Mesodermal cell (in vitro differentiated cells): Measurements from ENCODE around the gene MAT1A.
"Not testable (repeated sequence)": the region's sequence is repeated elsewhere in the genome, so short reads cannot be mapped to it uniquely, and the experiment has no call there.

Experiments used
- H3K27ac ChIP-seq: 2 replicates; pipeline ENCODE4 v1.7.0; 2013; ENCODE audit warnings: mild to moderate bottlenecking, low read depth, low read length, moderate library complexity; ENCODE audit not compliant: severe bottlenecking
- H3K36me3 ChIP-seq: 2 replicates; pipeline ENCODE4 v1.7.1; 2013; ENCODE audit warnings: mild to moderate bottlenecking, low read length, moderate library complexity; ENCODE audit not compliant: control insufficient read depth, insufficient read depth
- H3K4me1 ChIP-seq: one replicate; pipeline ENCODE4 v1.7.1; 2013; ENCODE audit warnings: mild to moderate bottlenecking, low read length; ENCODE audit not compliant: insufficient read depth, control insufficient read depth, poor library complexity, severe bottlenecking
- H3K4me3 ChIP-seq: 2 replicates; pipeline ENCODE4 v1.7.0; 2013; ENCODE audit warnings: low read length, control low read depth, mild to moderate bottlenecking; ENCODE audit not compliant: insufficient read depth, poor library complexity, severe bottlenecking; ENCODE audit errors: extremely low read depth
- H3K9me3 ChIP-seq: 2 replicates; pipeline ENCODE4 v1.7.1; 2013; ENCODE audit warnings: mild to moderate bottlenecking, low read length, moderate library complexity; ENCODE audit not compliant: control insufficient read depth
- WGBS, 2 experiments: methylation state at CpG; one replicate each; pipeline ENCODE4 v1.1.5; 2013; ENCODE audit warnings: missing lambda C conversion rate in 2 of 2; ENCODE audit not compliant: insufficient coverage in 2 of 2; 5-methylcytosine and 5-hydroxymethylcytosine counted together

The MAT1A gene

DNA sequence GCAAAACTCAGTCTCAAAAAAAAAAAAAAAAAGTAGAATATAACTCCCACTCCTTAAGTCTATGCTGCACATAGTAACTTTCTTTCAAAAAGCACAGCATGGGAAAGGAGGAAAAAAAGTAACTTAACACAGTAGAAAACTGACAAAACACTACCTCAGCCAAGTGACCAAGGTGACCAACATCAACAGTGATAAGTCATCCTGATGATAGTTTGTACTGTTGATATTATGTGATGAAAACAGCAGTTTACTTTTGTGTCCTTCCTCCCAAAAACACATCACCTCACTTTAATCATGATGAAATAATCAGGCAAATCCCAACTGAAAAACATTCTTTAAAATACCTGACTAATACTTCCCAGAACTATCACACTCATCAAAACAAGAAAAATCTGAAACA is 29.3 kb upstream of the MAT1A start:
- H3K27ac ChIP-seq: no peak overlapping the region
- H3K9me3 ChIP-seq: no peaks in the 10 kb centered on the region

GRCh38 chr10:80315391-80315790 is 25.9 kb upstream of the MAT1A start:
- Histone ChIP-seq H3K27ac (no peak overlapping the region), H3K36me3 (no peaks in the 10 kb centered on the region), H3K4me3 (no peak overlapping the region), H3K9me3 (no peaks in the 10 kb centered on the region), H3K4me1 (no peaks in the 10 kb centered on the region)
- WGBS, 2 experiments: 90 to 100% methylated on average over 16 to 20 of the region's 21 CpGs

More for the DNA sequence above, 29.3 kb upstream of the MAT1A start:
- Histone ChIP-seq H3K4me1 (peaks cover 9% of the 10 kb centered on the region), H3K4me3 (no peak overlapping the region), H3K36me3 (no peaks in the 10 kb centered on the region)

DNA sequence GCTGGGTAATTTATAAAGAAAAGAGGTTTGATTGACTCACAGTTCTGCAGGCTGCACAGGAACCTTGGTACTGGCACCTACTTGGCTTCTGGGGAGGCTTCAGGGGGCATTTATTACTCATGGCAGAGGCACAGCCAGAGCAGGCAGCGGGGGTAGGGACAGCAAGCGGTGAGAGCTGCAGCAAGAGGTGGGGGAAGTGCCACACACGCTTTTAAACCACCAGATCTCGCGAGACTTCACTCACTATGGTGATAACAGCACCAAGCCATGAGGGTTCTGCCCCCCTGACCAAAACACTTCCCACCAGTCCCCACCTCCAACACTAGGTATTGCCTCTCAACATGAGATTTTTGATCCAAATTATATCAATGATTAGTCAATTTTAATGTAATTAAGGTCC is 24.1 kb upstream of the MAT1A start:
- Histone ChIP-seq H3K4me1 (no peaks in the 10 kb centered on the region), H3K9me3 (no peaks in the 10 kb centered on the region), H3K36me3 (no peaks in the 10 kb centered on the region), H3K27ac (no peak overlapping the region), H3K4me3 (no peak overlapping the region)
- 84 to 92% methylated on average over 2 to 3 of the region's 5 CpGs for whole genome bisulfite sequencing, 2 experiments

GRCh38 chr10:80305989-80306388 is 16.5 kb upstream of the MAT1A start:
- 60 to 100% methylated on average over 1 of the region's 3 CpGs for WGBS, 2 experiments
- H3K36me3 ChIP-seq, H3K27ac ChIP-seq, H3K4me1 ChIP-seq, H3K9me3 ChIP-seq, H3K4me3 ChIP-seq: not testable (repeated sequence)

DNA sequence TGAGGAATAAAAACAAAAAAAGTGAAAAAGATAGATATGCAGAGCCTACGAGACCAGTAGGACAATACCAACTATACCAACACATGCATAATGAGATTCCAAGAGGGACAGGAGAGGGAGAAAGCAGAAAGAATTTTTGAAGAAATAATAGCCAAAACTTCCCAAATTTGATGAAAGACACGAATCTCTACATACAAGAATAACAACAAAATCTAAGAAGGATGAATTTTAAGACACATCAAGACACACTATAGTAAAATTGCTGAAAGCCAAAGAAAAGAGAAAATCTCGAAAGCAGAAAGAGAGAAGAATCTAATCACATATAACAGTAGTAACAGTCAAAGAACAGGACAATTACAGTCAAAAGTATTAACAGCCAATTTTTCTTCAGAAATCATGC is 7.5 kb upstream of the MAT1A start:
- WGBS, 2 experiments: no CpG with 5 or more reads among the region's 3 CpGs
- no peak overlapping the region for H3K4me3 ChIP-seq
- peaks cover 5% of the 10 kb centered on the region for H3K9me3 ChIP-seq
- no peak overlapping the region for H3K27ac ChIP-seq
- H3K36me3 ChIP-seq: no peaks in the 10 kb centered on the region
- no peaks in the 10 kb centered on the region for H3K4me1 ChIP-seq

- no peaks in the 10 kb centered on the region for H3K36me3 ChIP-seq
- 93 to 100% methylated on average over 2 to 3 of the region's 6 CpGs for WGBS, 2 experiments
- peaks cover 5% of the 10 kb centered on the region for H3K9me3 ChIP-seq
- H3K4me1 ChIP-seq: no peaks in the 10 kb centered on the region
- no peak overlapping the region for H3K27ac ChIP-seq
- H3K4me3 ChIP-seq: no peak overlapping the region
Observed at GRCh38 chr10:80292607-80293239, 3.3 kb upstream of the MAT1A start.

- Histone ChIP-seq H3K36me3 (no peaks in the 10 kb centered on the region), H3K4me1 (no peaks in the 10 kb centered on the region), H3K27ac (no peak overlapping the region), H3K9me3 (no peaks in the 10 kb centered on the region), H3K4me3 (no peak overlapping the region)
- 77 to 92% methylated on average over 3 of the region's 4 CpGs for WGBS, 2 experiments
Observed at GRCh38 chr10:80290474-80291220, 1.2 kb upstream of the MAT1A start.

- no peaks in the 10 kb centered on the region for H3K4me1 ChIP-seq
- H3K9me3 ChIP-seq: no peaks in the 10 kb centered on the region
- no peak overlapping the region for H3K4me3 ChIP-seq
- WGBS, 2 experiments: 90 to 95% methylated on average over 3 to 4 of the region's 5 CpGs
- H3K36me3 ChIP-seq: no peaks in the 10 kb centered on the region
- H3K27ac ChIP-seq: no peak overlapping the region
Observed at GRCh38 chr10:80288849-80289248, 609 bp downstream of the MAT1A start.

GRCh38 chr10:80284522-80284921 is 4.9 kb downstream of the MAT1A start:
- no peak overlapping the region for H3K27ac ChIP-seq
- no peak overlapping the region for H3K4me3 ChIP-seq
- 100% methylated on average over 1 of the region's 1 CpG; no CpG with 5 or more reads in 1 of the 2 experiments for WGBS, 2 experiments
- H3K36me3 ChIP-seq: no peaks in the 10 kb centered on the region
- no peaks in the 10 kb centered on the region for H3K4me1 ChIP-seq
- H3K9me3 ChIP-seq: no peaks in the 10 kb centered on the region

DNA sequence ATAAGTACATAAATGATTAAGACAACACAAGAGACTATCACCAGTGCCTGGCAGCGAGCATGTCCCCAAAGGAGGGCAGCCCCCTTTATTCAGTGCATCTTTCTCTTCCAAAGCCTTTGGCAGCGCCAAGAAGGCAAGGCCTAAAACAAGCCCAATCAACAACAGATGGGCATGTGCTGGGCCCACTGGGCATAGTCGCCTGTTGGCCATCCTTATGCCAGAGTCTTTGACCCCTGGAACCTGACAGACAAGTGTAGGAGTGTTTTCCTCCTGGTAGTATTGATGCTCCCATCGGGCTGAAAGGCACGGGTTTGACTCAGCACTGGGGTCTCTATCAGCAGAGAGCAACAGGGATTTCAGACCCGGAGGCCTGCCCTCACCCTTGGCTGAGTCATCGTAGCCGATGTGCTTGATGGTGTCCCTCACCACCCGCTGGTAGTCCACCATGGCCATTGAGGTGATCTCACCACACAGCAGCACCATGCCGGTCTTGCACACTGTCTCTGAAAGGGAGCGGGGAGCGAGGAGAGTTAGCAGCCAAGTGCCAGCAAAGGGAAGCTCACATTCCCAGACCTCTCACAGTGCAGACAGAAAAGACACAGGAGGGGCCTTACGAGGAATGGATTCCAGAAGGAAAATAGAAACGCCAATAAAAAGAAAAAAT is 5.8 kb downstream of the MAT1A start:
- H3K36me3 ChIP-seq: no peaks in the 10 kb centered on the region
- H3K4me3 ChIP-seq: no peak overlapping the region
- no peaks in the 10 kb centered on the region for H3K9me3 ChIP-seq
- WGBS, 2 experiments: 88 to 89% methylated on average over 10 to 14 of the region's 14 CpGs
- H3K27ac ChIP-seq: no peak overlapping the region
- H3K4me1 ChIP-seq: no peaks in the 10 kb centered on the region

DNA sequence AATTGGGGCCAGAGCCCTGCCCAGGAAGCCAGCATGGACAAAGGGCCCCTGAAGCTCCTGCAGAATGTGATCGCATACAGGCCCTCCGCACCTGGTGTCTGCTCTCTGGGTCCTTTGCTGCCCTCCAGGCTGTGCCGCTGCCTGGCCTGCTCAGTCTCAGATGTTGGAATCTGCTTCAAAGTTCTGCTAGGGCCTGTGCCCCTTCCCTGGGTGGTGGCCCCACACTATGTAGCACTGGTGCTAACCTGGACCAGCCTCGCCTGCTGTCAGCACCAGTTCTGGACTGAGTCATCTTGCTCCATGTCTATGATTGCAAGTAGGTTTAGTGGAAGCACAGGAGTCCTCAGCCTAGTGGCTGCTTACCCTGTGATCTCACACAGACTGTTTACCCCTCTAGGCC is 6.3 kb downstream of the MAT1A start:
- H3K27ac ChIP-seq: no peak overlapping the region
- H3K4me1 ChIP-seq: no peaks in the 10 kb centered on the region
- no peak overlapping the region for H3K4me3 ChIP-seq
- H3K9me3 ChIP-seq: no peaks in the 10 kb centered on the region
- WGBS, 2 experiments: 95 to 100% methylated on average over 4 of the region's 4 CpGs
- H3K36me3 ChIP-seq: no peaks in the 10 kb centered on the region
